ENCODE data around the gene ADAM22. TPM values are rescaled to one million over a fixed set of nuclear protein-coding genes. Genes with fewer than 3 reads are reported as not detected.
"Not testable (repeated sequence)": the region's sequence is repeated elsewhere in the genome, so short reads cannot be mapped to it uniquely, and the experiment has no call there.

Gene ADAM22
- total and polyA plus RNA-seq, 2 donors (not counting 1 experiment from before 2014, with no cell fraction given), result 0.30 to 1.8 TPM

GRCh38 chr7:87908814-87909213 lies 25.2 kb upstream of the ADAM22 start:
- H3K4me1 ChIP-seq (ENCODE audit: control insufficient read depth in 2 of 2, insufficient read depth in 2 of 2, low read length in 2 of 2); ATAC-seq (ENCODE audit: low read depth); H3K27ac ChIP-seq (ENCODE audit: low read length in 2 of 2); H3K27me3 ChIP-seq (replicated peaks in 1 of 4; ENCODE audit: control extremely low read depth in 1 of 4, control insufficient read depth in 3 of 4, insufficient read depth in 4 of 4, low read length in 3 of 4); POLR2A ChIA-PET; DNase-seq; H3K9ac ChIP-seq (ENCODE audit: low read length); H3K4me3 ChIP-seq (ENCODE audit: control extremely low read depth in 1 of 5, extremely low read depth in 1 of 5, insufficient read depth in 1 of 5, low read depth in 2 of 5, low read length in 4 of 5); H4K20me1 ChIP-seq (ENCODE audit: control insufficient read depth, insufficient read depth, low read length, poor library complexity, severe bottlenecking); intact Hi-C loops (cut with micrococcal nuclease); CTCF ChIA-PET; H3K4me3 Mint-ChIP-seq; H3K79me2 ChIP-seq (ENCODE audit: control insufficient read depth, insufficient read depth, low read length); H3K4me2 ChIP-seq (replicated peaks; ENCODE audit: low read depth, low read length, poor library complexity, severe bottlenecking); H3K9me3 Mint-ChIP-seq (ENCODE audit: insufficient read depth); H3K27me3 Mint-ChIP-seq; H3K9me3 ChIP-seq (ENCODE audit: control extremely low read depth in 1 of 3, control insufficient read depth in 2 of 3, insufficient read depth in 1 of 3, low read length in 2 of 3); H3K4me1 Mint-ChIP-seq; H2AFZ ChIP-seq (ENCODE audit: insufficient read depth, low read depth, low read length, poor library complexity, severe bottlenecking); H3K27ac Mint-ChIP-seq: not testable (repeated sequence)
- WGBS (ENCODE audit: insufficient coverage), result 95% methylated on average over 4 of the region's 4 CpGs
- H3K36me3 ChIP-seq (replicated peaks in 1 of 2; ENCODE audit: control extremely low read depth in 1 of 2, control insufficient read depth in 1 of 2, extremely low read depth in 1 of 2, insufficient read depth in 2 of 2, low read length in 1 of 2), result peaks cover 0 to 11% of the 10 kb centered on the region in 2 experiments

- Mint-ChIP-seq H3K4me3 (no peak overlapping the region), H3K27ac (no peak overlapping the region), H3K9me3 (ENCODE audit: insufficient read depth) (no peaks in the 10 kb centered on the region), H3K27me3 (no peaks in the 10 kb centered on the region), H3K4me1 (no peaks in the 10 kb centered on the region)
- H3K4me1 ChIP-seq (ENCODE audit: control insufficient read depth in 2 of 2, insufficient read depth in 2 of 2, low read length in 2 of 2), result no peaks in the 10 kb centered on the region
- H4K20me1 ChIP-seq (ENCODE audit: control insufficient read depth, insufficient read depth, low read length, poor library complexity, severe bottlenecking), result no peaks in the 10 kb centered on the region
- no peaks in the 10 kb centered on the region for H3K9me3 ChIP-seq (ENCODE audit: control extremely low read depth in 1 of 3, control insufficient read depth in 2 of 3, insufficient read depth in 1 of 3, low read length in 2 of 3)
- no peaks in the 10 kb centered on the region for H3K27me3 ChIP-seq (replicated peaks in 1 of 4; ENCODE audit: control extremely low read depth in 1 of 4, control insufficient read depth in 3 of 4, insufficient read depth in 4 of 4, low read length in 3 of 4)
- H3K79me2 ChIP-seq (ENCODE audit: control insufficient read depth, insufficient read depth, low read length), result no peaks in the 10 kb centered on the region
- peaks cover 0 to 3% of the 10 kb centered on the region in 2 experiments for H3K36me3 ChIP-seq (replicated peaks in 1 of 2; ENCODE audit: control extremely low read depth in 1 of 2, control insufficient read depth in 1 of 2, extremely low read depth in 1 of 2, insufficient read depth in 2 of 2, low read length in 1 of 2)
- no peak overlapping the region for H3K27ac ChIP-seq (ENCODE audit: low read length in 2 of 2)
- no peak overlapping the region for H3K4me2 ChIP-seq (replicated peaks; ENCODE audit: low read depth, low read length, poor library complexity, severe bottlenecking)
- H3K9ac ChIP-seq (ENCODE audit: low read length), result no peak overlapping the region
- no peak for DNase-seq
- POLR2A ChIA-PET, result no interaction called here
- no CpG with 5 or more reads among the region's 4 CpGs for WGBS (ENCODE audit: insufficient coverage)
- no peak overlapping the region for H3K4me3 ChIP-seq (ENCODE audit: control extremely low read depth in 1 of 5, extremely low read depth in 1 of 5, insufficient read depth in 1 of 5, low read depth in 2 of 5, low read length in 4 of 5)
- H2AFZ ChIP-seq (ENCODE audit: insufficient read depth, low read depth, low read length, poor library complexity, severe bottlenecking), result no peak overlapping the region
- TF ChIP-seq CTCF (IDR thresholded peaks at IDR 0.05) (no peak), EZH2 (IDR thresholded peaks at IDR 0.05; ENCODE audit: borderline replicate concordance, insufficient read depth, low read depth, low read length, poor library complexity, severe bottlenecking) (no peak)
- no peak for ATAC-seq (ENCODE audit: low read depth)
- intact Hi-C loops (cut with micrococcal nuclease), result no loop called here
- CTCF ChIA-PET, result no interaction called here
These were observed 21.9 kb upstream of the ADAM22 start for GRCh38 chr7:87912121-87912520.
